Liver (tissue), 9 donors: Measurements from ENCODE around the gene SREBF1. TPM values are rescaled to one million over a fixed set of nuclear protein-coding genes. Genes with fewer than 3 reads are reported as not detected.

Source experiments
- DNase-seq: peaks from one replicate; pipeline ENCODE4 v3.0.0-alpha.2; 2017; ENCODE audit warnings: low spot score
- H3K27ac ChIP-seq, 2 donors: one replicate each; pipeline ENCODE4 v1.7.0; 2013; ENCODE audit warnings: inconsistent platforms in 2 of 2, low read length in 2 of 2, control low read depth in 1 of 2, low read depth in 1 of 2, mild to moderate bottlenecking in 1 of 2
- H3K27me3 ChIP-seq, 4 donors: one replicate each; pipeline versions ENCODE4 v1.6.1 to v1.7.0; 2013; ENCODE audit warnings: low read length in 3 of 4, inconsistent platforms in 1 of 4, mild to moderate bottlenecking in 1 of 4, moderate library complexity in 1 of 4; ENCODE audit not compliant: control insufficient read depth in 4 of 4, insufficient read depth in 4 of 4
- H3K36me3 ChIP-seq, 4 donors: one replicate each; pipeline versions ENCODE4 v1.6.1 to v1.7.0; 2013; ENCODE audit warnings: low read length in 3 of 4, mild to moderate bottlenecking in 3 of 4, low read depth in 1 of 4, moderate library complexity in 1 of 4; ENCODE audit not compliant: control insufficient read depth in 4 of 4, insufficient read depth in 3 of 4
- H3K4me1 ChIP-seq, 4 donors: one replicate each; pipeline versions ENCODE4 v1.6.1 to v1.7.0; 2013; ENCODE audit warnings: low read length in 3 of 4, mild to moderate bottlenecking in 3 of 4, moderate library complexity in 1 of 4; ENCODE audit not compliant: control insufficient read depth in 4 of 4, insufficient read depth in 4 of 4
- H3K4me3 ChIP-seq, 3 donors: one replicate each; pipeline versions ENCODE4 v1.6.1 to v1.7.0; 2013; ENCODE audit warnings: low read length in 3 of 3, control low read depth in 1 of 3, low read depth in 1 of 3, mild to moderate bottlenecking in 1 of 3
- H3K9ac ChIP-seq, 2 donors: one replicate each; pipeline ENCODE4 v1.7.0; 2013; ENCODE audit warnings: low read length in 2 of 2, mild to moderate bottlenecking in 2 of 2, moderate library complexity in 2 of 2, control low read depth in 1 of 2, low read depth in 1 of 2
- H3K9me3 ChIP-seq, 4 donors: one replicate each; pipeline versions ENCODE4 v1.6.1 to v1.7.0; 2013; ENCODE audit warnings: low read length in 3 of 4; ENCODE audit not compliant: control insufficient read depth in 4 of 4
- CTCF ChIP-seq: fragments of 150-350 bp; IDR thresholded peaks from 2 replicates; pipeline ENCODE4 v1.5.1; 2017; ENCODE audit warnings: improper control_type of control experiment, low read depth, low read length; ENCODE audit not compliant: missing input control
- EGR1 ChIP-seq, 2 donors: IDR thresholded peaks; 2 replicates each; pipeline ENCODE4 v1.6.1; 2016 to 2018; ENCODE audit warnings: antibody characterized with exemption in 2 of 2, low read depth in 2 of 2
- FOXA1 ChIP-seq: IDR thresholded peaks from 2 replicates; pipeline ENCODE4 v1.6.1; 2016; ENCODE audit warnings: antibody characterized with exemption
- FOXA2 ChIP-seq: IDR thresholded peaks from 2 replicates; pipeline ENCODE4 v1.6.1; 2016; ENCODE audit warnings: antibody characterized with exemption
- GABPA ChIP-seq, 2 donors: IDR thresholded peaks in 1 of 2; conservative IDR thresholded peaks in 1 of 2; 2 replicates each; pipeline ENCODE4 v1.6.1; 2016; ENCODE audit warnings: antibody characterized with exemption in 2 of 2, mild to moderate bottlenecking in 1 of 2, moderate library complexity in 1 of 2
- HNF4A ChIP-seq, 2 donors: conservative IDR thresholded peaks; 2 replicates each; pipeline ENCODE4 v1.6.1; 2016; ENCODE audit warnings: antibody characterized with exemption in 2 of 2, mild to moderate bottlenecking in 2 of 2
- HNF4G ChIP-seq: IDR thresholded peaks from 2 replicates; pipeline ENCODE4 v1.6.1; 2016; ENCODE audit warnings: antibody characterized with exemption
- JUND ChIP-seq, 2 donors: IDR thresholded peaks; 2 replicates each; pipeline ENCODE4 v1.6.1; 2016; ENCODE audit warnings: antibody characterized with exemption in 2 of 2
- NR2F2 ChIP-seq: IDR thresholded peaks from 2 replicates; pipeline ENCODE4 v1.6.1; 2016; ENCODE audit warnings: antibody characterized with exemption
- RAD21 ChIP-seq, 2 donors: IDR thresholded peaks; 2 replicates each; pipeline ENCODE4 v1.6.1; 2016; ENCODE audit warnings: antibody characterized with exemption in 2 of 2, mild to moderate bottlenecking in 2 of 2
- RXRA ChIP-seq, 2 donors: IDR thresholded peaks; 2 replicates each; pipeline ENCODE4 v1.6.1; 2017 to 2018; ENCODE audit warnings: antibody characterized with exemption in 2 of 2, mild to moderate bottlenecking in 1 of 2
- SP1 ChIP-seq: IDR thresholded peaks from 2 replicates; pipeline ENCODE4 v1.6.1; 2018; ENCODE audit warnings: antibody characterized with exemption, mild to moderate bottlenecking
- TAF1 ChIP-seq: conservative IDR thresholded peaks from 2 replicates; pipeline ENCODE4 v1.6.1; 2016; ENCODE audit warnings: antibody characterized with exemption, mild to moderate bottlenecking
- YY1 ChIP-seq: IDR thresholded peaks from 2 replicates; pipeline ENCODE4 v1.6.1; 2016; ENCODE audit warnings: antibody characterized with exemption, mild to moderate bottlenecking
- WGBS: extraction: QIAGEN DNeasy Blood & Tissue Kit; methylation state at CpG from one replicate; pipeline ENCODE4 v1.1.7; 2013; 5-methylcytosine and 5-hydroxymethylcytosine counted together
- polyA plus RNA-seq, 2 donors: library from polyadenylated mRNA; stranded (reverse) in 1 of 2; unstranded in 1 of 2; fragments of 200-250 nt in 1 of 2; fragments of >200 nt in 1 of 2; fragmentation: Nextera tagmentation in 1 of 2; extraction: Ambion mirVana in 1 of 2; gene quantifications; one replicate each; pipeline versions ENCODE4 v1.2.1 to v1.2.3, GENCODE V29; 2013 to 2015
- total RNA-seq, 2 donors: library from RNA; depleted of rRNA; stranded (reverse); fragments of >200 nt; gene quantifications; one replicate each; pipeline ENCODE4 v1.2.3, GENCODE V29; 2014
- TF ChIP-seq, protein P1 (sequence below): IDR thresholded peaks from 2 replicates; pipeline ENCODE4 v1.6.1; 2016; ENCODE audit warnings: antibody characterized with exemption
- TF ChIP-seq, protein P2 (sequence below): IDR thresholded peaks from 2 replicates; pipeline ENCODE4 v1.6.1; 2016; ENCODE audit warnings: antibody characterized with exemption
- TF ChIP-seq, protein P3 (sequence below): IDR thresholded peaks from 2 replicates; pipeline ENCODE4 v1.6.1; 2016; ENCODE audit warnings: antibody characterized with exemption, mild to moderate bottlenecking
- TF ChIP-seq, protein P4 (sequence below): IDR thresholded peaks from 2 replicates; pipeline ENCODE4 v1.6.1; 2016; ENCODE audit warnings: antibody characterized with exemption
- donor health status: healthy.
- donor health status: healthy.
- donor health status: healthy.
- donor health status: healthy.
- donor health status: healthy.

Gene SREBF1
- total and polyA plus RNA-seq, 4 donors, result 66.8 to 133 (median 101) TPM

DNA sequence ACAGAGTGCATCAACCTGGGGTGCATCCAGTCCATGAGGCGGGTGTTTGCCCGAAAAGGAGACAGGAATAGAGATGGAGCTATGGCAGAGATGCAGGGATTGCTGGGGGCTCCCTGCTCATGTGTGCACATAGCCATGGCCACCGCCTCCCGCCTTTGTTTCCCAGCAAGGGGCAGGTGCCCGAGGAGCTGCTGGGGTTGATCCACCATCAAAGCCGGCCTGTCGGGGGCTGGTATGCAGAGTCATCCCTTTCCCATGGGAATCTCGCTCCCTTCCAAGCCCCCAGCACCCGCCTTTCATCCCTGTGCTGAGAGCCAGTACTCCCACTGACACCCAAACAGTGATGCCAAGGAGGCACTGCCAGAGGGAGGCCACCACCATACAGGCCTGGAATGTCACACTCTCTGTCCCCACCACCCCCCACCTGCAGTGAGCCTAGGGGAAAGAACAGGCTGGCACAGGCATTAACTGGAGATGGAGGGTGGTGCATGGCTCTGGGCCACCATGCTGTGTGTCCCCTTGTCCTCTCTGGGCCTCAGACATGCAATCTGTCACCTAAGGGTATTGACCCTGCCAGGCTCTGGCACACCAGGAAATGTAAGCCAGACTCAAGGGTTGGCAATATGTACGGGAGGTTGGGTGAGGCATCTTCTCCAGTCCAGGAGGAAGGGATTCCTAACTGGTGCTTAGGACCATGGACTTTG is 65.1 kb downstream of the SREBF1 start:
- Histone ChIP-seq H3K9ac (no peak overlapping the region), H3K27ac (no peak overlapping the region), H3K36me3 (no peaks in the 10 kb centered on the region), H3K9me3 (no peaks in the 10 kb centered on the region), H3K4me1 (peaks cover 0 to 1% (median 0%) of the 10 kb centered on the region in 4 donors), H3K27me3 (no peaks in the 10 kb centered on the region), H3K4me3 (no peak overlapping the region)
- TF ChIP-seq, protein P1, sequence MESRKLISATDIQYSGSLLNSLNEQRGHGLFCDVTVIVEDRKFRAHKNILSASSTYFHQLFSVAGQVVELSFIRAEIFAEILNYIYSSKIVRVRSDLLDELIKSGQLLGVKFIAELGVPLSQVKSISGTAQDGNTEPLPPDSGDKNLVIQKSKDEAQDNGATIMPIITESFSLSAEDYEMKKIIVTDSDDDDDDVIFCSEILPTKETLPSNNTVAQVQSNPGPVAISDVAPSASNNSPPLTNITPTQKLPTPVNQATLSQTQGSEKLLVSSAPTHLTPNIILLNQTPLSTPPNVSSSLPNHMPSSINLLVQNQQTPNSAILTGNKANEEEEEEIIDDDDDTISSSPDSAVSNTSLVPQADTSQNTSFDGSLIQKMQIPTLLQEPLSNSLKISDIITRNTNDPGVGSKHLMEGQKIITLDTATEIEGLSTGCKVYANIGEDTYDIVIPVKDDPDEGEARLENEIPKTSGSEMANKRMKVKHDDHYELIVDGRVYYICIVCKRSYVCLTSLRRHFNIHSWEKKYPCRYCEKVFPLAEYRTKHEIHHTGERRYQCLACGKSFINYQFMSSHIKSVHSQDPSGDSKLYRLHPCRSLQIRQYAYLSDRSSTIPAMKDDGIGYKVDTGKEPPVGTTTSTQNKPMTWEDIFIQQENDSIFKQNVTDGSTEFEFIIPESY, result no peak
- TF ChIP-seq, protein P2, sequence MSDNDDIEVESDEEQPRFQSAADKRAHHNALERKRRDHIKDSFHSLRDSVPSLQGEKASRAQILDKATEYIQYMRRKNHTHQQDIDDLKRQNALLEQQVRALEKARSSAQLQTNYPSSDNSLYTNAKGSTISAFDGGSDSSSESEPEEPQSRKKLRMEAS, result no peak
- no peak for TF ChIP-seq EGR1 (IDR thresholded peaks at IDR 0.05; ENCODE audit: low read depth in 2 of 2)
- no peak for TF ChIP-seq NR2F2
- no peak for TF ChIP-seq YY1
- TF ChIP-seq JUND (IDR thresholded peaks at IDR 0.05), result no peak
- no peak for TF ChIP-seq FOXA1
- no peak for DNase-seq
- 95% methylated on average over 10 of the region's 10 CpGs for WGBS

- no peak overlapping the region for H3K9ac ChIP-seq
- 90% methylated on average over 13 of the region's 13 CpGs for WGBS
Measured at GRCh38 chr17:17770632-17771044, 66.1 kb downstream of the SREBF1 start.

More at GRCh38 chr17:17770632-17771044, 66.1 kb downstream of the SREBF1 start:
- H3K36me3 ChIP-seq, result no peaks in the 10 kb centered on the region
- H3K27me3 ChIP-seq, result no peaks in the 10 kb centered on the region
- no peak overlapping the region for H3K27ac ChIP-seq
- no peak for DNase-seq
- H3K9me3 ChIP-seq, result no peaks in the 10 kb centered on the region
- no peak overlapping the region for H3K4me3 ChIP-seq
- TF ChIP-seq CTCF, result no peak
- no peak for TF ChIP-seq TAF1
- no peak for TF ChIP-seq JUND (IDR thresholded peaks at IDR 0.05)
- no peak for TF ChIP-seq EGR1 (IDR thresholded peaks at IDR 0.05; ENCODE audit: low read depth in 2 of 2)
- TF ChIP-seq, protein P3, sequence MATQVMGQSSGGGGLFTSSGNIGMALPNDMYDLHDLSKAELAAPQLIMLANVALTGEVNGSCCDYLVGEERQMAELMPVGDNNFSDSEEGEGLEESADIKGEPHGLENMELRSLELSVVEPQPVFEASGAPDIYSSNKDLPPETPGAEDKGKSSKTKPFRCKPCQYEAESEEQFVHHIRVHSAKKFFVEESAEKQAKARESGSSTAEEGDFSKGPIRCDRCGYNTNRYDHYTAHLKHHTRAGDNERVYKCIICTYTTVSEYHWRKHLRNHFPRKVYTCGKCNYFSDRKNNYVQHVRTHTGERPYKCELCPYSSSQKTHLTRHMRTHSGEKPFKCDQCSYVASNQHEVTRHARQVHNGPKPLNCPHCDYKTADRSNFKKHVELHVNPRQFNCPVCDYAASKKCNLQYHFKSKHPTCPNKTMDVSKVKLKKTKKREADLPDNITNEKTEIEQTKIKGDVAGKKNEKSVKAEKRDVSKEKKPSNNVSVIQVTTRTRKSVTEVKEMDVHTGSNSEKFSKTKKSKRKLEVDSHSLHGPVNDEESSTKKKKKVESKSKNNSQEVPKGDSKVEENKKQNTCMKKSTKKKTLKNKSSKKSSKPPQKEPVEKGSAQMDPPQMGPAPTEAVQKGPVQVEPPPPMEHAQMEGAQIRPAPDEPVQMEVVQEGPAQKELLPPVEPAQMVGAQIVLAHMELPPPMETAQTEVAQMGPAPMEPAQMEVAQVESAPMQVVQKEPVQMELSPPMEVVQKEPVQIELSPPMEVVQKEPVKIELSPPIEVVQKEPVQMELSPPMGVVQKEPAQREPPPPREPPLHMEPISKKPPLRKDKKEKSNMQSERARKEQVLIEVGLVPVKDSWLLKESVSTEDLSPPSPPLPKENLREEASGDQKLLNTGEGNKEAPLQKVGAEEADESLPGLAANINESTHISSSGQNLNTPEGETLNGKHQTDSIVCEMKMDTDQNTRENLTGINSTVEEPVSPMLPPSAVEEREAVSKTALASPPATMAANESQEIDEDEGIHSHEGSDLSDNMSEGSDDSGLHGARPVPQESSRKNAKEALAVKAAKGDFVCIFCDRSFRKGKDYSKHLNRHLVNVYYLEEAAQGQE, result no peak
- TF ChIP-seq, protein P1, result no peak
- TF ChIP-seq FOXA1, result no peak
- no peak for TF ChIP-seq HNF4A (conservative IDR thresholded peaks at IDR 0.05)
- no peak for TF ChIP-seq HNF4G
- TF ChIP-seq, protein P4, sequence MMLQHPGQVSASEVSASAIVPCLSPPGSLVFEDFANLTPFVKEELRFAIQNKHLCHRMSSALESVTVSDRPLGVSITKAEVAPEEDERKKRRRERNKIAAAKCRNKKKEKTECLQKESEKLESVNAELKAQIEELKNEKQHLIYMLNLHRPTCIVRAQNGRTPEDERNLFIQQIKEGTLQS, result no peak
- no peak for TF ChIP-seq RXRA (IDR thresholded peaks at IDR 0.05)
- no peak for TF ChIP-seq GABPA (IDR thresholded peaks at IDR 0.05 in 1 of 2, conservative IDR thresholded peaks at IDR 0.05 in 1 of 2)
- TF ChIP-seq YY1, result no peak
- no peak for TF ChIP-seq RAD21 (IDR thresholded peaks at IDR 0.05)
- TF ChIP-seq FOXA2, result no peak
- TF ChIP-seq, protein P2, result no peak
- no peak for TF ChIP-seq SP1
- TF ChIP-seq NR2F2, result no peak
- H3K4me1 ChIP-seq, result peaks cover 0 to 1% (median 0%) of the 10 kb centered on the region in 4 donors
